ENCODE measurements around the gene ACTL10.

- TF ChIP-seq CTCF (IDR thresholded peaks at IDR 0.05; ENCODE audit: insufficient read depth, low read depth, low read length) = no peak
- TF ChIP-seq EZH2 (IDR thresholded peaks at IDR 0.05; ENCODE audit: insufficient read depth, low read length) = no peak
Measured at GRCh38 chr20:33670715-33671499, 4.2 kb downstream of the ACTL10 start.

Measured in astrocyte (in vitro differentiated cells and primary cell).